NCI-H2171 (cell line): ENCODE measurements around the gene TPPP3.
A peak's percentile ranks its signal among the peaks of the same experiment; 100 is the strongest.

Experiments
- DNase-seq: peaks from one replicate; lab custom pipeline; 2025; lab: John Stamatoyannopoulos, UW

TPPP3 gene

GRCh38 chr16:67404740-67405226, 11.5 kb upstream of the TPPP3 start:
- DNase-seq, result no peak

- no peak for DNase-seq
These were observed 10.8 kb upstream of the TPPP3 start for GRCh38 chr16:67403976-67404555.

- no peak for DNase-seq
These were observed 7.6 kb upstream of the TPPP3 start for GRCh38 chr16:67400901-67401300.

- DNase-seq, result peak; percentile 9
These were observed 6.7 kb upstream of the TPPP3 start for GRCh38 chr16:67399749-67400704.

- DNase-seq, result no peak
These were observed 6.0 kb upstream of the TPPP3 start for GRCh38 chr16:67399218-67399733.

- DNase-seq, result no peak
These were observed 5.4 kb upstream of the TPPP3 start for GRCh38 chr16:67398546-67399217.

- DNase-seq, result peak; percentile 41
These were observed 4.7 kb upstream of the TPPP3 start for GRCh38 chr16:67397812-67398545.

- no peak for DNase-seq
These were observed 3.9 kb upstream of the TPPP3 start for GRCh38 chr16:67397036-67397801.

- peak; percentile 97 for DNase-seq
These were observed 3.1 kb upstream of the TPPP3 start for GRCh38 chr16:67396159-67397035.

- DNase-seq, result peak; percentile 94
These were observed 2.3 kb upstream of the TPPP3 start for GRCh38 chr16:67395458-67396158.

GRCh38 chr16:67395105-67395457, 1.8 kb upstream of the TPPP3 start:
- no peak for DNase-seq

- DNase-seq, result no peak
These were observed 1.1 kb upstream of the TPPP3 start for GRCh38 chr16:67394155-67395104.

GRCh38 chr16:67393788-67394154, 473 bp upstream of the TPPP3 start:
- peak; percentile 41 for DNase-seq

- DNase-seq, result no peak
These were observed 818 bp downstream of the TPPP3 start for GRCh38 chr16:67392301-67393059.

GRCh38 chr16:67391424-67392300, 1.6 kb downstream of the TPPP3 start:
- DNase-seq, result no peak

- DNase-seq, result no peak
These were observed 2.4 kb downstream of the TPPP3 start for GRCh38 chr16:67390816-67391423.
